Measurements from ENCODE around the gene PARN.

PARN gene

GRCh38 chr16:14524979-14525378 lies 105.1 kb downstream of the PARN start:
- no peak overlapping the region for H3K27ac ChIP-seq
- TF ChIP-seq, protein P1, sequence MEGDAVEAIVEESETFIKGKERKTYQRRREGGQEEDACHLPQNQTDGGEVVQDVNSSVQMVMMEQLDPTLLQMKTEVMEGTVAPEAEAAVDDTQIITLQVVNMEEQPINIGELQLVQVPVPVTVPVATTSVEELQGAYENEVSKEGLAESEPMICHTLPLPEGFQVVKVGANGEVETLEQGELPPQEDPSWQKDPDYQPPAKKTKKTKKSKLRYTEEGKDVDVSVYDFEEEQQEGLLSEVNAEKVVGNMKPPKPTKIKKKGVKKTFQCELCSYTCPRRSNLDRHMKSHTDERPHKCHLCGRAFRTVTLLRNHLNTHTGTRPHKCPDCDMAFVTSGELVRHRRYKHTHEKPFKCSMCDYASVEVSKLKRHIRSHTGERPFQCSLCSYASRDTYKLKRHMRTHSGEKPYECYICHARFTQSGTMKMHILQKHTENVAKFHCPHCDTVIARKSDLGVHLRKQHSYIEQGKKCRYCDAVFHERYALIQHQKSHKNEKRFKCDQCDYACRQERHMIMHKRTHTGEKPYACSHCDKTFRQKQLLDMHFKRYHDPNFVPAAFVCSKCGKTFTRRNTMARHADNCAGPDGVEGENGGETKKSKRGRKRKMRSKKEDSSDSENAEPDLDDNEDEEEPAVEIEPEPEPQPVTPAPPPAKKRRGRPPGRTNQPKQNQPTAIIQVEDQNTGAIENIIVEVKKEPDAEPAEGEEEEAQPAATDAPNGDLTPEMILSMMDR (conservative IDR thresholded peaks at IDR 0.05), result no peak

- H3K27ac ChIP-seq, result no peak overlapping the region
- TF ChIP-seq, protein P1 (conservative IDR thresholded peaks at IDR 0.05), result no peak
Observed at GRCh38 chr16:14523632-14524031, 106.4 kb downstream of the PARN start.

DNA sequence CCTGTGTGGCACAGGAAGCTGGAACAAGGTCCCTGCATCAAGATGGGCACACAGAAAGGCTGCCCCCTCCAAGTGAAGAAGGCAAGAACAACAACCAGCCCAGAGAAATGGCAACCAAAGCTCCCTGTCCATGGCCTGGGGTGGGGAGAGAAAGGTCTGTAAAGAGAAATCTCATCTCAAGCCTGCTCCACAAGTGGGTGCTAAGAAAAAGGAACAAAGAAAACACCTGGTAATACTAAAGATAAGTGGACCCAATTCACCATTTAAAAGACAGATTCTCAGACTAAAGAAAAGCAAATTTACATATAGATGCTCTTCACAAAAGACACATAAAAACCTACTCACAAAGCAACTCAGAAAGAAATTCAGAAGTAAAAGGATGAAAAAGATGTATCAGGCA lies 107.4 kb downstream of the PARN start:
- TF ChIP-seq, protein P1 (conservative IDR thresholded peaks at IDR 0.05), result no peak
- H3K27ac ChIP-seq, result no peak overlapping the region

GRCh38 chr16:14520753-14521152 lies 109.3 kb downstream of the PARN start:
- TF ChIP-seq, protein P1 (conservative IDR thresholded peaks at IDR 0.05), result no peak
- no peak overlapping the region for H3K27ac ChIP-seq

DNA sequence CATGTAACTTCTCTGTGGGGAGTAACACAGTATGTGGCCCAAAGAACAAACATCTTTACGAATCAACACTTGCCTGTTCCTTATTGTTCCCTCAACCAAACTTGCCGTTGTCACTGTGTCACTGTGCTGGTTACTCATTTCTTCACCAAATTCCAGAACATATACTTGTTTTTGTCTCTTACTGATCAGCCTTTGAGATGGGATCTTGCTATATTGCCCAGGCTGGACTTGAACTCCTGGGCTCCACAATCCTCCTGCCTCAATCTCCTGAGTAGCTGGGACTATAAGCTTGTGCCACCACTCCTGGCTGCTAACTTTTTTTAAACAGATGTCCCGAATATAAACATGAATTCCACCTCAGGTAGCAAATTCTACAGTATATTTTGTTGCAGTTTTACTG lies 115.1 kb downstream of the PARN start:
- H3K27ac ChIP-seq, result no peak overlapping the region
- TF ChIP-seq, protein P1 (conservative IDR thresholded peaks at IDR 0.05), result no peak

- TF ChIP-seq, protein P1 (conservative IDR thresholded peaks at IDR 0.05), result no peak
- peak overlapping the region; percentile 63 for H3K27ac ChIP-seq
Observed at GRCh38 chr16:14513389-14514107, 116.5 kb downstream of the PARN start.

- no peak overlapping the region for H3K27ac ChIP-seq
- TF ChIP-seq, protein P1 (conservative IDR thresholded peaks at IDR 0.05), result no peak
Observed at GRCh38 chr16:14511800-14512135, 118.3 kb downstream of the PARN start.
